ENCODE data around the gene MYO6.

MYO6 gene

GRCh38 chr6:75770844-75771243 lies 21.8 kb downstream of the MYO6 start:
- DNase-seq = no peak

DNA sequence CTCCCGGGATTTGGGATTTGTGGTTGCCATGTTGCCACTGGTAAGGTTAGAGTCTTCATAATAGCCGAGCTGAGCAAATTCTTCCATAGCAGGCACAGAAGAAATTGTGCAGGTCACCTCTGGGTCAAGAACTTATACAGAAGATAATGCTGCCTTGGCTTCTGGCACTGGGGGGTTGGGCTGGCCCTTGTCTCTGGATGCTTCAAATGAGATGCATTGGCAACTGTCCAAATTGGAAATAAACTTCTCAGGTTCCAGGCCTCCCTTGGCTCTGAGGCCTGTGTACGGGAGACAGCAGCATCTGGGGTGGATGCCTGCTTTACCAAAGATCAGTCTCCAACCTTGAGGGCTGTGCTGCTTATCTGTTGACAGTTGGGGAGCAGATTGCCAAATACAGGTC lies 26.2 kb downstream of the MYO6 start:
- DNase-seq = no peak

DNA sequence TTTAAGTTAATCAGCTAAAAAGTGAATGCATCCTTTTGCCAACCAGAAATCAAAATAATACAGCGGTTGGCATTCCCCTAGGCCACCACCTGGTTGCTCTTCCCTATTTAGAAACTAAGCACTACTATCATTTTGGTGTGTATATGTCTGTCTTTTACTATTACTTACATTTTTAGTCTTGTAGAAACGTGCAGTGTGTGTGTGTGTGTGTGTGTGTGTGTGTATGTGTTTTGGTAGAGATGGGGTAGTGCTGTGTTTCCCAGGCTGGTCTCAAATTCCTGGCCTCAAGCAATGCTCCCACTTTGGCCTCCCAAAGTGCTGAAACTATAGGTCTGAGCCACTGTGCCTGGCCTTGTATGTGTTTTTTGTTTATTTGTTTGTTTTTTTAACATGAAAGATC lies 27.4 kb downstream of the MYO6 start:
- no peak for DNase-seq

- DNase-seq = no peak
These were observed 29.7 kb downstream of the MYO6 start for GRCh38 chr6:75778757-75779156.

GRCh38 chr6:75786152-75786551 lies 37.1 kb downstream of the MYO6 start:
- DNase-seq = no peak

GRCh38 chr6:75788894-75789293 lies 39.9 kb downstream of the MYO6 start:
- no peak for DNase-seq

GRCh38 chr6:75791881-75792280 lies 42.8 kb downstream of the MYO6 start:
- no peak for DNase-seq

DNA sequence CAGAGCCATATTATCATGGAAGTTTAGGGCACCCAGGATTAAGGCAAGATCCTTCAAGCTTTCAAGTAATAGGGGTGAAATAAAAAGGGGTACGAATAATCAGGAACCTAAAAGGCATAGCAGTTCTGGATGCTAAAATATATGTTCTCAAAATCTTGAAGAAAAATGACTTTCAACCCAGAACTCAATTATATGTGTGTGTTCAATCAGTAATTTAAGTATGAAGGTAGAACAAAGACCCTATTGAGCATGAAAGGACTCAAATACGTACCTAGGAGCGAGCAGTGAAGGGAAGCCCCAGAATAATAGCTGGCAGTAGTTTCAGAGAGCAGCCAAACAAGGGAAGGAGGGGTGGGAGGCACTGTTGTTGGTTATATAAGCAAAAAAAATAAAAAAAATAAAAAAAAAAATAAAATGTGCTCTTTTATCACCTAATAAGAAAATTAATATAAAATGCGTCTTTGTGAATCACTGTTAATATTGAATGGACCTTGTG lies 45.4 kb downstream of the MYO6 start:
- no peak for DNase-seq

DNA sequence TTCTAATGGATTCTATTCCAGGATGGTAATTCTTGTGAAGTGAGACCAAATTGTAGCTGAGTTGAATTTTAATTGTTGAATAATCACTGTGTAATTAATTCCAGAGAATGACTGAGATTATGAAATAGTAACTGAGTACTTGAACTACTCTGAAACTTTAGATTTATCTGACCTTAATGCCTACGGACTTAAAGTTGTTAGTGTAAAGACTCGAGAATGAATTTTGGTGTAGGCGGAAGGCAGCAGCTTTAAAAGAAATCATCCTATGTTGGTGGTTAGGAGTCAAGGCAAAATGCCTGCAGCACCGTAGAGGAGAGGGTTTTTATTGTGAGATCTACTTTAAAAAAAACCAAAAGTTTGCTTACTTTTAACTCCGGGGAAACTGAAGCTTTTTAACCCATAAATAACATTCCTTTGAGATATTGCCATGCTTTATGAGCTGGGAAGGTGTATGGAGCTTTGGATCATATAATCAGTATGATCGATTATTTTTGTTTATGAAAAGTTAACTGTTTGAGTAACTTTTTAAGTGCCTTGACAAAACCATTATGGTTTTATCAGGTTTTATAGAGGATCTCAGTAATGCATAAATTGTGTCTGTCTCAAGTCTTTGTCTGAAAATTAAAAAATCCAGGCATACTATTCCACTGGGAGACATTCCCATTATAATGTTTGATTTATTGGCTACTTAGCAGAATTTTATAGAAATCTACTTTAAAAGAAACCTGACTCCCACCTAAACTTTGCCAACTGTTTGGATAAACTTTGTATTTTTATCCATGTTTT lies 46.1 kb downstream of the MYO6 start:
- no peak for DNase-seq

DNA sequence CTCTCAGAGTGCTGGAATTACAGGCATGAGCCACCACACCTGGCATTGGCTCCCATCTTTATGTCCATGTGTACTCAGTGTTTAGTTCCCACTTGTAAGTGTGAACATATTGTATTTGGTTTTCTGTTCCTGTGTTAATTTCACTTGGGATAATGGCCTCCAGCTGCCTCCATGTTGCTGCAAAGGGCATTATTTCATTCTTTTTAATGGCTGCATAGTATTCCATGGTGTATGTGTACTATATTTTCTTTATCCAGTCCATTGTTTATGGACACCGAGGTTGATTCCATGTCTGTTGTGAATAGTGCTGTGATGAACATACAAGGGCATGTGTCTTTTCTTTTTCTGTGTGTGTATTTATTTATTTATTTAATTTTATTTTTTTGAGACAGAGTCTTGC lies 47.7 kb downstream of the MYO6 start:
- DNase-seq = no peak

DNA sequence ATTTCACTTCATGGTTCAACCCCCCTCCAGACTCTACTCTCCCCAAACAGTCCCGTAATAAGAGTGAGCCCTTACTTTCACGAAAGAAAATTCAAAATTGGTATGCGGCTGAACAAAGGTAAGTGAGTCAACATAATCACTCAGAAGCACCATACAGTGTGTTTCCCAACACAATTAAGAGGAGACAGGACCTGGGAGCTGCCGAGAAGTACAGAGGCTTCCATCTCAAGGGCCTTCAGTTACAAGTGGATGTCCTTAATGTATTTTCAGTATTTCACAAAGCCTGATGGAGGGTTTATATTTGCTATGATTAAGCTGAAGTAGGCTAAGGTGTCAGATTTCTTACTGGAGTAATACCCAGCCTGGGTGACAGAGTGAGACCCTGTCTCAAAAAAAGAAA lies 51.1 kb downstream of the MYO6 start:
- DNase-seq = no peak

DNA sequence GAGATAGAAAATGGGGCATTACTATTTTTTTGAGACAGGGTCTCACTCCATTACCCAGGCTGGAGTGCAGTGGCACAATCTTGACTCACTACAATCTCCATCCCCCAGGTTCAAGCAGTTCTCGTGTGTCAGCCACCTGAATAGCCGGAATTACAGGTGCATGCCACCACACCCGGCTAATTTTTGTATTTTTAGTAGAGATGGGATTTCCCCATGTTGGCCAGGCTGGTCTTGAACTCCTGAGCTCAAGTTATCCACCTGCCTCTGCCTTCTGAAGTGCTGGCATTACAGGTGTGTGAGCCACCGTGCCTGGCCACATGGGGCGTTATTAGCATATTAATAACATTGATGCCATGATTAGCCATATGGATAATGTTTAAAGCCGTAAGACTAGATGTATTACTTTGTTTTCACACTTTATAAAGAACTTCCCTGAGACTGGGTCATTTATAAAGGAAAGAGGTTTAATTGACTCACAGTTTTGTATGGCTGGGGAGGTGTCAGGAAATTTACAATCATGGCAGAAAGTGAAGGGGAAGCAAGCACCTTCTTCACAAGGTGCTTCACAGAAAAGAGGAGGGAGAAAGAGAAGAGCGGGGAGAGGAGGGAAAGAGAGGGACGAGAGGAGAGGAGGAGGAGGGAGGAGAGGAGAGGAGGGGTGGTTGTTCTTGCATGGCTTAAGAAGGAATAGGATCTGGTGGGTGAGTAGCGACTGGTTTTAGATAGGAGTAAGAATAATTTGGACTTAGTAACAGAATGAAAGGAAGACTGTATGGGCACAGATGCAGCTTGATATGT lies 51.9 kb downstream of the MYO6 start:
- DNase-seq = no peak

GRCh38 chr6:75802366-75802765 lies 53.3 kb downstream of the MYO6 start:
- no peak for DNase-seq

DNA sequence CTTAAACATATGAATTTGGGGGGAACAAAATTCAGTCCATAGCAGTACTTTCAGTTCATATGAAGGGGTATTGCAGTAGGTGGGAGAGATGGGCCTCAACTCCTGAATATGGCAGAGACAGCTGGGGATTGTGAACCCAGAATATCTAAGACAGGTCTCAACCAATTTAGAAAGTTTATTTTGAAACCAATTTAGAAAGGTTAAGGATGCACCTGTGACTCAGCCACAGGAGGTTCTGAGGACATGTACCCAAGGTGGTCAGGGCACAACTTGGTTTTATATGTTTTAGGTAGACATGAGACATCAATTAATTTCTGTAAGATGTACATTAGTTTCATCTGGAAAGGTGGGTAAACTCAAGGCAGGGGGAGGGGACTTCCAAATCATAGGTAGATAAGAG lies 59.5 kb downstream of the MYO6 start:
- DNase-seq = no peak

GRCh38 chr6:75812560-75812959 lies 63.5 kb downstream of the MYO6 start:
- no peak for DNase-seq

- DNase-seq = no peak
These were observed 64.6 kb downstream of the MYO6 start for GRCh38 chr6:75813476-75814250.

DNA sequence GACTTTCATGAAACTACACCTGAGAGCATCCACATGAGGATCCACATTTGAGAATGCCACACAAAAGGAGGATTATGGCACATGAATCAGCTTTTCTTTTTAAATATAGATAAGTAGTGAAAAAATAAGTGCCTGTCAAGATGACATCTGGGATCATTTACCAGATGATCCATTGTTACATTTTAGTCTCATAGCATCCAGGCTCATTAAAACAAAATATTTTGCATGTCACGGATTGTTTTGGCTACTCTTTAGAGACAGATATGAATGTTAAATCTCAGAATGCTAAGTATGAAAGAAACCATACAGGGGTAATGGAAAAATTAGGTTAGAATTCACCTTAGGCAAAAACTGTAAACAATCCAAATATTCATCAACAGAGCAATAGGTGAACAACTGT lies 66.7 kb downstream of the MYO6 start:
- DNase-seq = no peak

DNA sequence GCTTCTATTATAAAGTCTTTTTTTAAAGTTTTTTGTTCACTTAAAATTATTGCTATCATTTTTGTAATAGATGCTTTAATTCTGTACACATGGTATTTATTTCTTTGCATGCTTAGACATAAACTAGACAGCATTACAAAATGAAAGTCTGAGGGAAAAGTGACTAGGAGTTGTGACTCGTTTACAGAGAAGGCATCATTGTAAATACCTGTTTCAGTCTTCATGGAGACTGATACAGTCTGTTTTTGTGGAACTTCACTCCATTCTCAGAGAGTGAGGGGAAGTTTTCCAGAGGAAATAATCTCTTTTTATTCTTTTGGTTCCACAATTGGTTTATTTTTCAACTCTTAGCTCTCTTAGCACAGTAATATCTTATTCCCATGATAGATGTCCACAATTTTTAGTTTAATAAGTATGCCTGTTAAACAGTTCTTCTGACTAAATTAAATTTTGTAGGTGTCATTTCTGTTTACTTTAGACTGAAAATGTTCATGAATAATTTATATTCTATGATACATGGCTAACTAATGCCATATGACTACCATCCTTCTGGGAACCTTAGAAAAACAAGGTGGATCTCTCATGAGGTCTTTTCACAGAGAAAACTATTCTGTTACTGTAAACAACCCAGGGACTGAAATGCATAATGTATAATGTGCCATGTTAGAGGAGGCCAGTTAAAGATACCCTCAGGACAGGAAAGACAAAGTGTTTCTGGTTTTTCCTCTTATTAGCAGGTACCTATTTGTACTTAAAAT lies 69.2 kb downstream of the MYO6 start:
- no peak for DNase-seq

DNA sequence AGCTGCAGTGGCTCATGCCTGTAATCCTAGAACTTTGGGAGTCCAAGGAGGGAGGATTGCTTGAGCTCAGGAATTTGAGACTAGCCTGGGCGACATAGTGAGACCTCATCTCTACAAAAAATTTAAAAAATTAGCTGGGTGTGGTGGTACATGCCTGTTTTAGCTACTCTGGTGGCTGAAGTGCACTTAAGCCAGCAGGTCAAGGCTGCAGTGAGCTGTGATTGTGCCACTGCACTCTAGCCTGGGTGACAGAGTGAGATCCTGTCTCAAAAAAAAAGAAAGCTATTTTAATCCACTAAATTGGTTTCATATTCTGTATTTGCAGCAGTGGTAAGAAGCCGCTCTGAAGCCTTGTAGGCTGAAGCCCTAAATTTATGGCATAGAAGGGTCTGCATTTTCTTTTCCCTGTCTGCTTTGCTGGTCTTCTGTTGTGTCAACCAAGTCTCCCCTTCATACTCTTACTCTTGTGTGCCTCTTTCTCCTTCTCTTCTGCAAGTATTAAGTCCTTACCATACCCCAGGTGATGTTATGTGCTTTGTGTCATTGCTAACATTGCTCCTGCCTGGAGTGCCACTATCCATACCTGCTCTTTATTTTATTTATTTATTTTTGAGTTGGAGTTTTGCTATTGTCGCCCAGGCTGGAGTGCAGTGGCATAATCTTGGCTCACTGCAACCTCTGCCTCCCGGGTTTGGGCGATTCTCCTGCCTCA lies 70.9 kb downstream of the MYO6 start:
- DNase-seq = no peak

DNA sequence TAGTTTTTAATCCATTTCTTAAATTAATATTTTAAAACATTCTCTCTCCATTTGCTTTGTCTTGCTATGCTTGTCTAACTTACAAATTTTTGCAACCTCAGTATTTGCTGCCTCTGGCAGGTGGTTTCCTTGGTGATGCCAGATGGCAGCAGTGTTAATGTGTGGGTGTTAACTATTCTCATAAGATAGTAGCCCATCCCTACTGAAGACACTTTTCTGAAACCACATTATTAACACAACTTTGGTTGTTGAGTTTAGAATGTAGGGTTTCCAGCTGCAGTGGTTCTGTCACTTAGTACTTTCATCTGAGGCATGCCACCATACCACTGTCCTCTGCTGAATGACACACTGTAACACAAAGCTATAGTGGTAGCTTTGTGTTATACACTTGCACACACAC lies 75.1 kb downstream of the MYO6 start:
- DNase-seq = no peak

DNA sequence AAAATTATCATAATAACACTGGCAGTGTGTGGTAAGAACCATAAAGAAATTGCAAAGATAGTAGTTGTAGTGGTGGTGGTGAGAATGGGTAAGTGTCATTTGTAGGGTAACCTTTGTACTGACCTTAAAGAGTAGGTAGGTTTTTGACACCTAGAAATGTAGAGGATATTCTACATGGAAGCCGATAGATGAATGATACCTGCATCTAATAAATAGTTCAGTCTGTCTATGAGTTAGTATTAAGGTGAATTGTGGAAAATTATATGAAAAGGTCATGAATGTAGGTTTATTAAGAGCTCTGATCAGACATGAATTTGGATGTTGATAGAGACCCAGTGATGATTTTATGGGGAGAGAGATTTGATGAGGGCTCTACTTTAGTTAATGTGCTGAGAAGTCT lies 78.1 kb downstream of the MYO6 start:
- DNase-seq = no peak
